Measurements from ENCODE around the gene UBR4. TPM values are rescaled to one million over a fixed set of nuclear protein-coding genes. Genes with fewer than 3 reads are reported as not detected.

UBR4 gene
- polyA plus RNA-seq, 1 donor from 2014 or later, result 49.7 TPM

GRCh38 chr1:19063122-19063521 is 146.9 kb downstream of the UBR4 start:
- no peak overlapping the region for H3K9ac ChIP-seq (ENCODE audit: low read length)
- no peak overlapping the region for H3K4me2 ChIP-seq (ENCODE audit: low read length)
- no peak overlapping the region for H3K4me3 ChIP-seq (ENCODE audit: low read length)
- no peak overlapping the region for H3K27ac ChIP-seq (ENCODE audit: low read length)
- H3K79me2 ChIP-seq (replicated peaks; ENCODE audit: insufficient read depth, low read length), result no peaks in the 10 kb centered on the region
- H3K27me3 ChIP-seq (ENCODE audit: insufficient read depth, low read depth, low read length), result no peaks in the 10 kb centered on the region
- TF ChIP-seq EP300 (conservative IDR thresholded peaks at IDR 0.05; ENCODE audit: poor library complexity, severe bottlenecking) (no peak), RAD21 (conservative IDR thresholded peaks at IDR 0.05) (no peak), REST (IDR thresholded peaks at IDR 0.05; ENCODE audit: borderline replicate concordance) (no peak), POLR2AphosphoS5 (IDR thresholded peaks at IDR 0.05) (no peak), TAF1 (IDR thresholded peaks at IDR 0.05; ENCODE audit: low read depth) (no peak), EZH2 (IDR thresholded peaks at IDR 0.05; ENCODE audit: borderline replicate concordance, insufficient read depth, low read length, poor library complexity, severe bottlenecking) (no peak), MXI1 (conservative IDR thresholded peaks at IDR 0.05; ENCODE audit: poor library complexity, severe bottlenecking) (no peak), SMC3 (conservative IDR thresholded peaks at IDR 0.05; ENCODE audit: poor library complexity) (no peak)
- TF ChIP-seq, protein P1, sequence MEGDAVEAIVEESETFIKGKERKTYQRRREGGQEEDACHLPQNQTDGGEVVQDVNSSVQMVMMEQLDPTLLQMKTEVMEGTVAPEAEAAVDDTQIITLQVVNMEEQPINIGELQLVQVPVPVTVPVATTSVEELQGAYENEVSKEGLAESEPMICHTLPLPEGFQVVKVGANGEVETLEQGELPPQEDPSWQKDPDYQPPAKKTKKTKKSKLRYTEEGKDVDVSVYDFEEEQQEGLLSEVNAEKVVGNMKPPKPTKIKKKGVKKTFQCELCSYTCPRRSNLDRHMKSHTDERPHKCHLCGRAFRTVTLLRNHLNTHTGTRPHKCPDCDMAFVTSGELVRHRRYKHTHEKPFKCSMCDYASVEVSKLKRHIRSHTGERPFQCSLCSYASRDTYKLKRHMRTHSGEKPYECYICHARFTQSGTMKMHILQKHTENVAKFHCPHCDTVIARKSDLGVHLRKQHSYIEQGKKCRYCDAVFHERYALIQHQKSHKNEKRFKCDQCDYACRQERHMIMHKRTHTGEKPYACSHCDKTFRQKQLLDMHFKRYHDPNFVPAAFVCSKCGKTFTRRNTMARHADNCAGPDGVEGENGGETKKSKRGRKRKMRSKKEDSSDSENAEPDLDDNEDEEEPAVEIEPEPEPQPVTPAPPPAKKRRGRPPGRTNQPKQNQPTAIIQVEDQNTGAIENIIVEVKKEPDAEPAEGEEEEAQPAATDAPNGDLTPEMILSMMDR (IDR thresholded peaks at IDR 0.05; ENCODE audit: poor library complexity, severe bottlenecking), result no peak
- no peaks in the 10 kb centered on the region for H4K20me1 ChIP-seq (ENCODE audit: insufficient read depth)
- no peaks in the 10 kb centered on the region for H3K9me3 ChIP-seq (ENCODE audit: low read length)
- no peaks in the 10 kb centered on the region for H3K36me3 ChIP-seq (ENCODE audit: insufficient read depth, low read length)
- no peak overlapping the region for H2AFZ ChIP-seq (ENCODE audit: low read depth, low read length)
- H3K9me2 ChIP-seq (ENCODE audit: insufficient read depth, low read length), result no peaks in the 10 kb centered on the region
- no peaks in the 10 kb centered on the region for H3F3A ChIP-seq (ENCODE audit: insufficient read depth, low read length, poor library complexity, severe bottlenecking)

- no peak overlapping the region for H3K4me3 ChIP-seq (ENCODE audit: low read length)
- no peak overlapping the region for H3K4me2 ChIP-seq (ENCODE audit: low read length)
- TF ChIP-seq RAD21 (conservative IDR thresholded peaks at IDR 0.05), result no peak
- TF ChIP-seq SMC3 (conservative IDR thresholded peaks at IDR 0.05; ENCODE audit: poor library complexity), result no peak
- H3F3A ChIP-seq (ENCODE audit: insufficient read depth, low read length, poor library complexity, severe bottlenecking), result no peaks in the 10 kb centered on the region
- H3K27me3 ChIP-seq (ENCODE audit: insufficient read depth, low read depth, low read length), result no peaks in the 10 kb centered on the region
- no peak overlapping the region for H3K9ac ChIP-seq (ENCODE audit: low read length)
- no peaks in the 10 kb centered on the region for H4K20me1 ChIP-seq (ENCODE audit: insufficient read depth)
- H2AFZ ChIP-seq (ENCODE audit: low read depth, low read length), result no peak overlapping the region
- H3K36me3 ChIP-seq (ENCODE audit: insufficient read depth, low read length), result no peaks in the 10 kb centered on the region
- no peak overlapping the region for H3K27ac ChIP-seq (ENCODE audit: low read length)
- H3K79me2 ChIP-seq (replicated peaks; ENCODE audit: insufficient read depth, low read length), result no peaks in the 10 kb centered on the region
- no peaks in the 10 kb centered on the region for H3K9me3 ChIP-seq (ENCODE audit: low read length)
- H3K9me2 ChIP-seq (ENCODE audit: insufficient read depth, low read length), result no peaks in the 10 kb centered on the region
These were observed 147.6 kb downstream of the UBR4 start for GRCh38 chr1:19062258-19063029.
